ENCODE results near the gene KNDC1. TPM values are rescaled to one million over a fixed set of nuclear protein-coding genes. Genes with fewer than 3 reads are reported as not detected.
A peak's percentile ranks its signal among the peaks of the same experiment; 100 is the strongest.

Gene KNDC1
- total RNA-seq, 2 donors from 2014 or later = 0.05 to 0.36 TPM

GRCh38 chr10:133208466-133208865, 48.4 kb downstream of the KNDC1 start:
- Mint-ChIP-seq H3K36me3 (no peaks in the 10 kb centered on the region), H3K4me1 (ENCODE audit: low read depth in 2 of 2) (peaks cover 0 to 3% of the 10 kb centered on the region in 2 donors), H3K9me3 (no peaks in the 10 kb centered on the region), H3K27me3 (no peaks in the 10 kb centered on the region), H3K27ac (no peak overlapping the region), H3K4me3 (no peak overlapping the region)
- DNase-seq (ENCODE audit: low spot score) (no peak), ATAC-seq (no peak)

GRCh38 chr10:133209117-133209516, 49.1 kb downstream of the KNDC1 start:
- ATAC-seq (peak in 1 of 2 donors; percentile 21), DNase-seq (ENCODE audit: low spot score) (no peak)
- Mint-ChIP-seq H3K4me1 (ENCODE audit: low read depth in 2 of 2) (peaks cover 0 to 3% of the 10 kb centered on the region in 2 donors), H3K27me3 (no peaks in the 10 kb centered on the region), H3K4me3 (no peak overlapping the region), H3K27ac (no peak overlapping the region), H3K9me3 (no peaks in the 10 kb centered on the region), H3K36me3 (no peaks in the 10 kb centered on the region)

- no peaks in the 10 kb centered on the region for H3K27me3 Mint-ChIP-seq
- H3K9me3 Mint-ChIP-seq = no peaks in the 10 kb centered on the region
- DNase-seq (ENCODE audit: low spot score) (no peak), ATAC-seq (no peak)
- no peaks in the 10 kb centered on the region for H3K36me3 Mint-ChIP-seq
- H3K4me3 Mint-ChIP-seq = no peak overlapping the region
- peaks cover 0 to 3% of the 10 kb centered on the region in 2 donors for H3K4me1 Mint-ChIP-seq (ENCODE audit: low read depth in 2 of 2)
- no peak overlapping the region for H3K27ac Mint-ChIP-seq
These were observed 49.6 kb downstream of the KNDC1 start for GRCh38 chr10:133209641-133210040.

- no peaks in the 10 kb centered on the region for H3K36me3 Mint-ChIP-seq
- peaks cover 0 to 3% of the 10 kb centered on the region in 2 donors for H3K4me1 Mint-ChIP-seq (ENCODE audit: low read depth in 2 of 2)
- ATAC-seq (no peak), DNase-seq (ENCODE audit: low spot score) (no peak)
- no peaks in the 10 kb centered on the region for H3K9me3 Mint-ChIP-seq
- H3K27ac Mint-ChIP-seq = no peak overlapping the region
- no peak overlapping the region for H3K4me3 Mint-ChIP-seq
- no peaks in the 10 kb centered on the region for H3K27me3 Mint-ChIP-seq
These were observed 50.5 kb downstream of the KNDC1 start for GRCh38 chr10:133210398-133211140.

- peaks cover 0 to 3% of the 10 kb centered on the region in 2 donors for H3K4me1 Mint-ChIP-seq (ENCODE audit: low read depth in 2 of 2)
- H3K4me3 Mint-ChIP-seq = no peak overlapping the region
- H3K27ac Mint-ChIP-seq = no peak overlapping the region
These were observed 51.3 kb downstream of the KNDC1 start for GRCh38 chr10:133211141-133211830.

GRCh38 chr10:133211959-133212852, 52.2 kb downstream of the KNDC1 start:
- no peaks in the 10 kb centered on the region for H3K9me3 Mint-ChIP-seq
- no peak overlapping the region for H3K27ac Mint-ChIP-seq
- no peak overlapping the region for H3K4me3 Mint-ChIP-seq
- peaks cover 0 to 3% of the 10 kb centered on the region in 2 donors for H3K4me1 Mint-ChIP-seq (ENCODE audit: low read depth in 2 of 2)
- DNase-seq (ENCODE audit: low spot score) (no peak), ATAC-seq (no peak)
- no peaks in the 10 kb centered on the region for H3K27me3 Mint-ChIP-seq
- no peaks in the 10 kb centered on the region for H3K36me3 Mint-ChIP-seq

More at GRCh38 chr10:133211141-133211830, 51.3 kb downstream of the KNDC1 start:
- H3K36me3 Mint-ChIP-seq = no peaks in the 10 kb centered on the region
- DNase-seq (ENCODE audit: low spot score) (no peak), ATAC-seq (no peak)
- H3K9me3 Mint-ChIP-seq = no peaks in the 10 kb centered on the region
- no peaks in the 10 kb centered on the region for H3K27me3 Mint-ChIP-seq

GRCh38 chr10:133212853-133213494, 53.0 kb downstream of the KNDC1 start:
- ATAC-seq (no peak), DNase-seq (ENCODE audit: low spot score) (no peak)
- no peak overlapping the region for H3K4me3 Mint-ChIP-seq
- H3K9me3 Mint-ChIP-seq = no peaks in the 10 kb centered on the region
- peaks cover 0 to 3% of the 10 kb centered on the region in 2 donors for H3K4me1 Mint-ChIP-seq (ENCODE audit: low read depth in 2 of 2)
- H3K27ac Mint-ChIP-seq = no peak overlapping the region
- H3K27me3 Mint-ChIP-seq = no peaks in the 10 kb centered on the region
- H3K36me3 Mint-ChIP-seq = no peaks in the 10 kb centered on the region

GRCh38 chr10:133213641-133214467, 53.8 kb downstream of the KNDC1 start:
- Mint-ChIP-seq H3K4me1 (ENCODE audit: low read depth in 2 of 2) (peaks cover 0 to 3% of the 10 kb centered on the region in 2 donors), H3K27me3 (no peaks in the 10 kb centered on the region), H3K4me3 (no peak overlapping the region), H3K9me3 (no peaks in the 10 kb centered on the region), H3K27ac (no peak overlapping the region), H3K36me3 (no peaks in the 10 kb centered on the region)
- DNase-seq (ENCODE audit: low spot score) = no peak
- no peak for ATAC-seq

GRCh38 chr10:133214468-133215410, 54.7 kb downstream of the KNDC1 start:
- Mint-ChIP-seq H3K27me3 (no peaks in the 10 kb centered on the region), H3K4me1 (ENCODE audit: low read depth in 2 of 2) (peaks cover 0 to 3% of the 10 kb centered on the region in 2 donors), H3K27ac (no peak overlapping the region), H3K36me3 (no peaks in the 10 kb centered on the region), H3K4me3 (no peak overlapping the region), H3K9me3 (no peaks in the 10 kb centered on the region)
- peak in 1 of 2 donors; percentile 23 for ATAC-seq
- no peak for DNase-seq (ENCODE audit: low spot score)

- no peak overlapping the region for H3K27ac Mint-ChIP-seq
- H3K4me3 Mint-ChIP-seq = no peak overlapping the region
- H3K9me3 Mint-ChIP-seq = no peaks in the 10 kb centered on the region
- H3K27me3 Mint-ChIP-seq = no peaks in the 10 kb centered on the region
- H3K36me3 Mint-ChIP-seq = no peaks in the 10 kb centered on the region
- ATAC-seq = no peak
- H3K4me1 Mint-ChIP-seq (ENCODE audit: low read depth in 2 of 2) = peaks cover 0 to 3% of the 10 kb centered on the region in 2 donors
- no peak for DNase-seq (ENCODE audit: low spot score)
These were observed 55.6 kb downstream of the KNDC1 start for GRCh38 chr10:133215586-133215985.

GRCh38 chr10:133216776-133217175, 56.8 kb downstream of the KNDC1 start:
- H3K36me3 Mint-ChIP-seq = no peaks in the 10 kb centered on the region

More at GRCh38 chr10:133216776-133217175, 56.8 kb downstream of the KNDC1 start:
- Mint-ChIP-seq H3K27me3 (peaks cover 8 to 9% of the 10 kb centered on the region in 2 donors), H3K9me3 (no peaks in the 10 kb centered on the region), H3K4me1 (ENCODE audit: low read depth in 2 of 2) (peaks cover 0 to 3% of the 10 kb centered on the region in 2 donors), H3K4me3 (no peak overlapping the region), H3K27ac (no peak overlapping the region)
- no peak for ATAC-seq
- no peak for DNase-seq (ENCODE audit: low spot score)
